Breast epithelium (tissue), 3 donors: Measurements from ENCODE around the gene KDM4C.

Experiments used
- POLR2AphosphoS5 ChIP-seq, 3 donors: sonication (generic); formaldehyde crosslinking; IDR thresholded peaks; one replicate each; pipeline ENCODE4 v1.6.1; 2017; ENCODE audit warnings: antibody characterized with exemption in 3 of 3
- TF ChIP-seq, protein P1 (sequence below), 3 donors: fragments of 450-650 bp; IDR thresholded peaks; one replicate each; pipeline ENCODE4 v1.5.1; 2016 to 2017; ENCODE audit warnings: antibody characterized with exemption in 3 of 3, mild to moderate bottlenecking in 3 of 3, moderate library complexity in 3 of 3

DNA sequence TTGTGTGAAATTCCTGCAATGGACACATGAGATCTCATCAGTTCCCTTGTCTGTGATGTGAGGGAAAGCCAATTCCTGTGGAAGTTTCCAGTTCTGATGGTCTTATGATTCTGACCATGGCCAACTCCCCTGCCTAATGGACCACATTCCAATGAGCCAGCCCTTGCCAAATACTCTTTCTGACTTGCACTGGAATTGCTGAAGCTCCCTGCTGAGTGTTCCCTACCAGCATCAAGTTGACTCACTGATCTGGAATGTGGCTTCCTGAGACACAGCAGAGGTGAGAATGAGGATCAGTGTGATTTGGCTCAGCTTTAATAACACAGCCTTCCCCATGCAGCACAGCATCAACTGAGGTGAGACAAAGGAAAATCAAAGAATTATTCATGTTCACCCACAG is 427.8 kb downstream of the KDM4C start:
- TF ChIP-seq, protein P1, sequence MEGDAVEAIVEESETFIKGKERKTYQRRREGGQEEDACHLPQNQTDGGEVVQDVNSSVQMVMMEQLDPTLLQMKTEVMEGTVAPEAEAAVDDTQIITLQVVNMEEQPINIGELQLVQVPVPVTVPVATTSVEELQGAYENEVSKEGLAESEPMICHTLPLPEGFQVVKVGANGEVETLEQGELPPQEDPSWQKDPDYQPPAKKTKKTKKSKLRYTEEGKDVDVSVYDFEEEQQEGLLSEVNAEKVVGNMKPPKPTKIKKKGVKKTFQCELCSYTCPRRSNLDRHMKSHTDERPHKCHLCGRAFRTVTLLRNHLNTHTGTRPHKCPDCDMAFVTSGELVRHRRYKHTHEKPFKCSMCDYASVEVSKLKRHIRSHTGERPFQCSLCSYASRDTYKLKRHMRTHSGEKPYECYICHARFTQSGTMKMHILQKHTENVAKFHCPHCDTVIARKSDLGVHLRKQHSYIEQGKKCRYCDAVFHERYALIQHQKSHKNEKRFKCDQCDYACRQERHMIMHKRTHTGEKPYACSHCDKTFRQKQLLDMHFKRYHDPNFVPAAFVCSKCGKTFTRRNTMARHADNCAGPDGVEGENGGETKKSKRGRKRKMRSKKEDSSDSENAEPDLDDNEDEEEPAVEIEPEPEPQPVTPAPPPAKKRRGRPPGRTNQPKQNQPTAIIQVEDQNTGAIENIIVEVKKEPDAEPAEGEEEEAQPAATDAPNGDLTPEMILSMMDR (IDR thresholded peaks at IDR 0.05): no peak
- no peak for TF ChIP-seq POLR2AphosphoS5 (IDR thresholded peaks at IDR 0.05)
